HEK293 (cell line): ENCODE measurements around the gene PRPF6.

Experiments
- BCL11A ChIP-seq: fragments of 450-650 bp; formaldehyde crosslinking; IDR thresholded peaks from 2 replicates; pipeline ENCODE4 v1.5.1; 2016; ENCODE audit warnings: low read depth, missing biosample characterization, missing genetic modification characterization
- GFI1B ChIP-seq: fragments of 450-650 bp; formaldehyde crosslinking; IDR thresholded peaks from 2 replicates; pipeline ENCODE4 v1.5.1; 2016; ENCODE audit warnings: missing biosample characterization, missing genetic modification characterization
- GLI2 ChIP-seq: fragments of 450-650 bp; formaldehyde crosslinking; IDR thresholded peaks from 2 replicates; pipeline ENCODE4; 2017; ENCODE audit warnings: missing biosample characterization, missing genetic modification characterization, low read depth, borderline replicate concordance
- GLIS1 ChIP-seq: fragments of 450-650 bp; formaldehyde crosslinking; IDR thresholded peaks from 2 replicates; pipeline ENCODE4 v1.5.1; 2016; ENCODE audit warnings: missing biosample characterization, missing genetic modification characterization
- GLIS2 ChIP-seq: fragments of 450-650 bp; formaldehyde crosslinking; IDR thresholded peaks from 2 replicates; pipeline ENCODE4 v1.5.1; 2016; ENCODE audit warnings: missing biosample characterization, missing genetic modification characterization
- KLF7 ChIP-seq: fragments of 450-650 bp; formaldehyde crosslinking; IDR thresholded peaks from 2 replicates; pipeline ENCODE4 v1.5.1; 2016; ENCODE audit warnings: missing biosample characterization, missing genetic modification characterization, borderline replicate concordance
- ZBTB17 ChIP-seq: fragments of 450-650 bp; formaldehyde crosslinking; IDR thresholded peaks from 2 replicates; pipeline ENCODE4 v1.5.1; 2016; ENCODE audit warnings: missing biosample characterization, missing genetic modification characterization
- ZBTB8A ChIP-seq: fragments of 450-650 bp; formaldehyde crosslinking; IDR thresholded peaks from 2 replicates; pipeline ENCODE4 v1.5.1; 2016; ENCODE audit warnings: missing biosample characterization, missing genetic modification characterization
- ZIC2 ChIP-seq: fragments of 450-650 bp; formaldehyde crosslinking; IDR thresholded peaks from 2 replicates; pipeline ENCODE4 v1.5.1; 2016; ENCODE audit warnings: missing biosample characterization, missing genetic modification characterization
- ZNF23 ChIP-seq: fragments of 450-650 bp; formaldehyde crosslinking; IDR thresholded peaks from 2 replicates; pipeline ENCODE4 v1.5.1; 2016; ENCODE audit warnings: missing biosample characterization, missing genetic modification characterization, borderline replicate concordance
- ZNF366 ChIP-seq: fragments of 450-650 bp; formaldehyde crosslinking; conservative IDR thresholded peaks from 2 replicates; pipeline ENCODE4 v1.5.1; 2016; ENCODE audit warnings: missing biosample characterization, missing genetic modification characterization
- ZNF501 ChIP-seq: fragments of 450-650 bp; formaldehyde crosslinking; IDR thresholded peaks from 2 replicates; pipeline ENCODE4 v1.5.1; 2016; ENCODE audit warnings: missing biosample characterization, missing genetic modification characterization
- ZNF571 ChIP-seq: fragments of 450-650 bp; formaldehyde crosslinking; IDR thresholded peaks from 2 replicates; pipeline ENCODE4 v1.5.0; 2017; ENCODE audit warnings: missing biosample characterization, missing genetic modification characterization
- ZNF610 ChIP-seq: fragments of 450-650 bp; formaldehyde crosslinking; IDR thresholded peaks from 2 replicates; pipeline ENCODE4 v1.5.1; 2016; ENCODE audit warnings: missing biosample characterization, missing genetic modification characterization, borderline replicate concordance
- ZNF629 ChIP-seq: fragments of 450-650 bp; formaldehyde crosslinking; IDR thresholded peaks from 2 replicates; pipeline ENCODE4 v1.5.1; 2017; ENCODE audit warnings: missing biosample characterization, missing genetic modification characterization
- ZNF747 ChIP-seq: fragments of 450-650 bp; formaldehyde crosslinking; IDR thresholded peaks from 2 replicates; pipeline ENCODE4 v1.5.1; 2016; ENCODE audit warnings: missing biosample characterization, missing genetic modification characterization
- TF ChIP-seq, protein P1 (sequence below): fragments of 450-650 bp; formaldehyde crosslinking; IDR thresholded peaks from 2 replicates; pipeline ENCODE4 v1.5.1; 2017; ENCODE audit warnings: missing biosample characterization, missing genetic modification characterization
- TF ChIP-seq, protein P2 (sequence below): fragments of 450-650 bp; formaldehyde crosslinking; IDR thresholded peaks from 2 replicates; pipeline ENCODE4 v1.5.1; 2016; ENCODE audit warnings: missing biosample characterization, missing genetic modification characterization
- TF ChIP-seq, protein P3 (sequence below): fragments of 450-650 bp; formaldehyde crosslinking; IDR thresholded peaks from 2 replicates; pipeline ENCODE4 v1.5.1; 2016; ENCODE audit warnings: missing biosample characterization, missing genetic modification characterization
- TF ChIP-seq, protein P4 (sequence below): fragments of 450-650 bp; formaldehyde crosslinking; IDR thresholded peaks from 2 replicates; pipeline ENCODE4 v1.5.1; 2016; ENCODE audit warnings: missing biosample characterization, missing genetic modification characterization, borderline replicate concordance
- TF ChIP-seq, protein P5 (sequence below): fragments of 450-650 bp; formaldehyde crosslinking; IDR thresholded peaks from 2 replicates; pipeline ENCODE4 v1.5.1; 2016; ENCODE audit warnings: missing biosample characterization, missing genetic modification characterization
- TF ChIP-seq, protein P6 (sequence below): fragments of 450-650 bp; formaldehyde crosslinking; IDR thresholded peaks from 2 replicates; pipeline ENCODE4 v1.5.1; 2016; ENCODE audit warnings: missing biosample characterization, missing genetic modification characterization, borderline replicate concordance

PRPF6 gene

DNA sequence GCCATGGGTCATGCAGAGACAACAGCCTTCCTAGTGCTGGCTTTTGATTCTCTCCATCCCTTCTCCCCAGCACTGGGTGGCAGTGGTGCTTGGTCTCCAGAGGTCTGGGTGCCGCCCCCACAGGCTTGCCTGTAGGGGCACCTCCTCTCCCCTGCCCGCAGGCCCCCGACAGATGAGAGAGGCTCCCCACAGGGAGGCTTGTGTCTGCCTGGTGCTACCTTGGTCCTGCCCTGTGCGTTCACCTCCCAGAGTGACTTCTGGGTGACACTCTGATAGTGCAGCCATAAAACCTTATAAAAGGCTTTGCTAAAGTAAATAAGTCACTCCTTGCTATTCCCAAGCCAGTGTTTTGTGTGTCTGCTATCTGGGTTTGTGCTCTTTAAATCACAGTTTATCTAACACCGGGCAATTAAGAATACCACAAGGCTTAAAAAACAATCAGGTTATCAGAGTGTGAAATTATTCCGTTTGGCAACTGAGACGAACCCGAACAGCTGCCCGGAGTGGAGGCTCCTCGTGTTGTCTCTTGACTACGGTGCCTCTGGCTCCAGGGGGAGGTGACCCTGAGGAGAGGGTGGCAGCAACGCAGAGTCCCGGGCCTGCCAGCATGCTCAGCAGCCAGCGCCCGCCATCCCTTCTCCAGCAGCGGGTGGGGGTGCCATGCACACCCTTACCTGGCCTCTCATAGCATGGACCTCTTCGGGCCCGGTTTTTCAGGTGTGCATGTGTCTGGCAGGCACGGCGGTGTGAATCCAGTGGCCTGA is 49.6 kb downstream of the PRPF6 start (continued):
- TF ChIP-seq, protein P1, sequence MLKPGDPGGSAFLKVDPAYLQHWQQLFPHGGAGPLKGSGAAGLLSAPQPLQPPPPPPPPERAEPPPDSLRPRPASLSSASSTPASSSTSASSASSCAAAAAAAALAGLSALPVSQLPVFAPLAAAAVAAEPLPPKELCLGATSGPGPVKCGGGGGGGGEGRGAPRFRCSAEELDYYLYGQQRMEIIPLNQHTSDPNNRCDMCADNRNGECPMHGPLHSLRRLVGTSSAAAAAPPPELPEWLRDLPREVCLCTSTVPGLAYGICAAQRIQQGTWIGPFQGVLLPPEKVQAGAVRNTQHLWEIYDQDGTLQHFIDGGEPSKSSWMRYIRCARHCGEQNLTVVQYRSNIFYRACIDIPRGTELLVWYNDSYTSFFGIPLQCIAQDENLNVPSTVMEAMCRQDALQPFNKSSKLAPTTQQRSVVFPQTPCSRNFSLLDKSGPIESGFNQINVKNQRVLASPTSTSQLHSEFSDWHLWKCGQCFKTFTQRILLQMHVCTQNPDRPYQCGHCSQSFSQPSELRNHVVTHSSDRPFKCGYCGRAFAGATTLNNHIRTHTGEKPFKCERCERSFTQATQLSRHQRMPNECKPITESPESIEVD (tag by site-specific recombination), result peak; percentile 96
- TF ChIP-seq ZNF610 (tag by site-specific recombination), result peak; percentile 89; the same call in 1 of the 2 replicates
- TF ChIP-seq ZNF571 (tag by site-specific recombination), result no peak
- TF ChIP-seq, protein P2, sequence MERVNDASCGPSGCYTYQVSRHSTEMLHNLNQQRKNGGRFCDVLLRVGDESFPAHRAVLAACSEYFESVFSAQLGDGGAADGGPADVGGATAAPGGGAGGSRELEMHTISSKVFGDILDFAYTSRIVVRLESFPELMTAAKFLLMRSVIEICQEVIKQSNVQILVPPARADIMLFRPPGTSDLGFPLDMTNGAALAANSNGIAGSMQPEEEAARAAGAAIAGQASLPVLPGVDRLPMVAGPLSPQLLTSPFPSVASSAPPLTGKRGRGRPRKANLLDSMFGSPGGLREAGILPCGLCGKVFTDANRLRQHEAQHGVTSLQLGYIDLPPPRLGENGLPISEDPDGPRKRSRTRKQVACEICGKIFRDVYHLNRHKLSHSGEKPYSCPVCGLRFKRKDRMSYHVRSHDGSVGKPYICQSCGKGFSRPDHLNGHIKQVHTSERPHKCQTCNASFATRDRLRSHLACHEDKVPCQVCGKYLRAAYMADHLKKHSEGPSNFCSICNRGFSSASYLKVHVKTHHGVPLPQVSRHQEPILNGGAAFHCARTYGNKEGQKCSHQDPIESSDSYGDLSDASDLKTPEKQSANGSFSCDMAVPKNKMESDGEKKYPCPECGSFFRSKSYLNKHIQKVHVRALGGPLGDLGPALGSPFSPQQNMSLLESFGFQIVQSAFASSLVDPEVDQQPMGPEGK (tag by site-specific recombination), result 0 out of 2 replicates have a peak, but pooled peaks have one; percentile 49
- TF ChIP-seq, protein P3, sequence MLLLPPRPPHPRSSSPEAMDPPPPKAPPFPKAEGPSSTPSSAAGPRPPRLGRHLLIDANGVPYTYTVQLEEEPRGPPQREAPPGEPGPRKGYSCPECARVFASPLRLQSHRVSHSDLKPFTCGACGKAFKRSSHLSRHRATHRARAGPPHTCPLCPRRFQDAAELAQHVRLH (tag by site-specific recombination), result peak; percentile 96
- TF ChIP-seq, protein P4, sequence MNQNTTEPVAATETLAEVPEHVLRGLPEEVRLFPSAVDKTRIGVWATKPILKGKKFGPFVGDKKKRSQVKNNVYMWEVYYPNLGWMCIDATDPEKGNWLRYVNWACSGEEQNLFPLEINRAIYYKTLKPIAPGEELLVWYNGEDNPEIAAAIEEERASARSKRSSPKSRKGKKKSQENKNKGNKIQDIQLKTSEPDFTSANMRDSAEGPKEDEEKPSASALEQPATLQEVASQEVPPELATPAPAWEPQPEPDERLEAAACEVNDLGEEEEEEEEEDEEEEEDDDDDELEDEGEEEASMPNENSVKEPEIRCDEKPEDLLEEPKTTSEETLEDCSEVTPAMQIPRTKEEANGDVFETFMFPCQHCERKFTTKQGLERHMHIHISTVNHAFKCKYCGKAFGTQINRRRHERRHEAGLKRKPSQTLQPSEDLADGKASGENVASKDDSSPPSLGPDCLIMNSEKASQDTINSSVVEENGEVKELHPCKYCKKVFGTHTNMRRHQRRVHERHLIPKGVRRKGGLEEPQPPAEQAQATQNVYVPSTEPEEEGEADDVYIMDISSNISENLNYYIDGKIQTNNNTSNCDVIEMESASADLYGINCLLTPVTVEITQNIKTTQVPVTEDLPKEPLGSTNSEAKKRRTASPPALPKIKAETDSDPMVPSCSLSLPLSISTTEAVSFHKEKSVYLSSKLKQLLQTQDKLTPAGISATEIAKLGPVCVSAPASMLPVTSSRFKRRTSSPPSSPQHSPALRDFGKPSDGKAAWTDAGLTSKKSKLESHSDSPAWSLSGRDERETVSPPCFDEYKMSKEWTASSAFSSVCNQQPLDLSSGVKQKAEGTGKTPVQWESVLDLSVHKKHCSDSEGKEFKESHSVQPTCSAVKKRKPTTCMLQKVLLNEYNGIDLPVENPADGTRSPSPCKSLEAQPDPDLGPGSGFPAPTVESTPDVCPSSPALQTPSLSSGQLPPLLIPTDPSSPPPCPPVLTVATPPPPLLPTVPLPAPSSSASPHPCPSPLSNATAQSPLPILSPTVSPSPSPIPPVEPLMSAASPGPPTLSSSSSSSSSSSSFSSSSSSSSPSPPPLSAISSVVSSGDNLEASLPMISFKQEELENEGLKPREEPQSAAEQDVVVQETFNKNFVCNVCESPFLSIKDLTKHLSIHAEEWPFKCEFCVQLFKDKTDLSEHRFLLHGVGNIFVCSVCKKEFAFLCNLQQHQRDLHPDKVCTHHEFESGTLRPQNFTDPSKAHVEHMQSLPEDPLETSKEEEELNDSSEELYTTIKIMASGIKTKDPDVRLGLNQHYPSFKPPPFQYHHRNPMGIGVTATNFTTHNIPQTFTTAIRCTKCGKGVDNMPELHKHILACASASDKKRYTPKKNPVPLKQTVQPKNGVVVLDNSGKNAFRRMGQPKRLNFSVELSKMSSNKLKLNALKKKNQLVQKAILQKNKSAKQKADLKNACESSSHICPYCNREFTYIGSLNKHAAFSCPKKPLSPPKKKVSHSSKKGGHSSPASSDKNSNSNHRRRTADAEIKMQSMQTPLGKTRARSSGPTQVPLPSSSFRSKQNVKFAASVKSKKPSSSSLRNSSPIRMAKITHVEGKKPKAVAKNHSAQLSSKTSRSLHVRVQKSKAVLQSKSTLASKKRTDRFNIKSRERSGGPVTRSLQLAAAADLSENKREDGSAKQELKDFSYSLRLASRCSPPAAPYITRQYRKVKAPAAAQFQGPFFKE, result no peak
- peak; percentile 68 for TF ChIP-seq ZBTB8A (tag by site-specific recombination)
- TF ChIP-seq GLIS1 (tag by site-specific recombination), result peak; percentile 99
- TF ChIP-seq ZBTB17 (tag by site-specific recombination), result 0 out of 2 replicates have a peak, but pooled peaks have one; percentile 18
- peak; percentile 89 for TF ChIP-seq GFI1B (tag by site-specific recombination)
- TF ChIP-seq GLIS2 (tag by site-specific recombination), result peak; percentile 51
- peak; percentile 81 for TF ChIP-seq ZIC2 (tag by site-specific recombination)
- peak; percentile 65 for TF ChIP-seq ZNF629 (tag by site-specific recombination)
- TF ChIP-seq, protein P5, sequence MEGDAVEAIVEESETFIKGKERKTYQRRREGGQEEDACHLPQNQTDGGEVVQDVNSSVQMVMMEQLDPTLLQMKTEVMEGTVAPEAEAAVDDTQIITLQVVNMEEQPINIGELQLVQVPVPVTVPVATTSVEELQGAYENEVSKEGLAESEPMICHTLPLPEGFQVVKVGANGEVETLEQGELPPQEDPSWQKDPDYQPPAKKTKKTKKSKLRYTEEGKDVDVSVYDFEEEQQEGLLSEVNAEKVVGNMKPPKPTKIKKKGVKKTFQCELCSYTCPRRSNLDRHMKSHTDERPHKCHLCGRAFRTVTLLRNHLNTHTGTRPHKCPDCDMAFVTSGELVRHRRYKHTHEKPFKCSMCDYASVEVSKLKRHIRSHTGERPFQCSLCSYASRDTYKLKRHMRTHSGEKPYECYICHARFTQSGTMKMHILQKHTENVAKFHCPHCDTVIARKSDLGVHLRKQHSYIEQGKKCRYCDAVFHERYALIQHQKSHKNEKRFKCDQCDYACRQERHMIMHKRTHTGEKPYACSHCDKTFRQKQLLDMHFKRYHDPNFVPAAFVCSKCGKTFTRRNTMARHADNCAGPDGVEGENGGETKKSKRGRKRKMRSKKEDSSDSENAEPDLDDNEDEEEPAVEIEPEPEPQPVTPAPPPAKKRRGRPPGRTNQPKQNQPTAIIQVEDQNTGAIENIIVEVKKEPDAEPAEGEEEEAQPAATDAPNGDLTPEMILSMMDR (tag by site-specific recombination), result peak; percentile 55; the same call in 1 of the 2 replicates
- peak; percentile 96; the same call in 1 of the 2 replicates for TF ChIP-seq KLF7 (tag by site-specific recombination)
- TF ChIP-seq GLI2 (tag by site-specific recombination), result peak; percentile 94
- no peak for TF ChIP-seq ZNF23 (tag by site-specific recombination)
- no peak for TF ChIP-seq ZNF501 (tag by site-specific recombination)
- TF ChIP-seq BCL11A (tag by site-specific recombination), result 0 out of 2 replicates have a peak, but pooled peaks have one; percentile 28
- TF ChIP-seq ZNF747 (tag by site-specific recombination), result no peak
- TF ChIP-seq ZNF366, result 0 out of 2 replicates have a peak, but pooled peaks have one; percentile 44
- TF ChIP-seq, protein P6, sequence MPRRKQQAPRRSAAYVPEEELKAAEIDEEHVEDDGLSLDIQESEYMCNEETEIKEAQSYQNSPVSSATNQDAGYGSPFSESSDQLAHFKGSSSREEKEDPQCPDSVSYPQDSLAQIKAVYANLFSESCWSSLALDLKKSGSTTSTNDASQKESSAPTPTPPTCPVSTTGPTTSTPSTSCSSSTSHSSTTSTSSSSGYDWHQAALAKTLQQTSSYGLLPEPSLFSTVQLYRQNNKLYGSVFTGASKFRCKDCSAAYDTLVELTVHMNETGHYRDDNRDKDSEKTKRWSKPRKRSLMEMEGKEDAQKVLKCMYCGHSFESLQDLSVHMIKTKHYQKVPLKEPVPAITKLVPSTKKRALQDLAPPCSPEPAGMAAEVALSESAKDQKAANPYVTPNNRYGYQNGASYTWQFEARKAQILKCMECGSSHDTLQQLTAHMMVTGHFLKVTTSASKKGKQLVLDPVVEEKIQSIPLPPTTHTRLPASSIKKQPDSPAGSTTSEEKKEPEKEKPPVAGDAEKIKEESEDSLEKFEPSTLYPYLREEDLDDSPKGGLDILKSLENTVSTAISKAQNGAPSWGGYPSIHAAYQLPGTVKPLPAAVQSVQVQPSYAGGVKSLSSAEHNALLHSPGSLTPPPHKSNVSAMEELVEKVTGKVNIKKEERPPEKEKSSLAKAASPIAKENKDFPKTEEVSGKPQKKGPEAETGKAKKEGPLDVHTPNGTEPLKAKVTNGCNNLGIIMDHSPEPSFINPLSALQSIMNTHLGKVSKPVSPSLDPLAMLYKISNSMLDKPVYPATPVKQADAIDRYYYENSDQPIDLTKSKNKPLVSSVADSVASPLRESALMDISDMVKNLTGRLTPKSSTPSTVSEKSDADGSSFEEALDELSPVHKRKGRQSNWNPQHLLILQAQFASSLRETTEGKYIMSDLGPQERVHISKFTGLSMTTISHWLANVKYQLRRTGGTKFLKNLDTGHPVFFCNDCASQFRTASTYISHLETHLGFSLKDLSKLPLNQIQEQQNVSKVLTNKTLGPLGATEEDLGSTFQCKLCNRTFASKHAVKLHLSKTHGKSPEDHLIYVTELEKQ (tag by site-specific recombination), result peak; percentile 89; the same call in 1 of the 2 replicates
